HepG2 (cell line): ENCODE results near the gene SLC20A1. TPM values are rescaled to one million over a fixed set of nuclear protein-coding genes. Genes with fewer than 3 reads are reported as not detected.

ENCODE experiments used
- ATAD3A ChIP-seq: sonication (generic); formaldehyde crosslinking; IDR thresholded peaks from 2 replicates; pipeline ENCODE4 v1.4.0; 2020; ENCODE audit warnings: missing genetic modification reagents
- HOXA3 ChIP-seq: sonication (generic); formaldehyde crosslinking; IDR thresholded peaks from 2 replicates; pipeline ENCODE4 v1.5.0; 2020; ENCODE audit warnings: missing genetic modification reagents
- MAFG ChIP-seq: sonication (generic); formaldehyde crosslinking; IDR thresholded peaks from 2 replicates; pipeline ENCODE4 v1.5.1; 2020; ENCODE audit warnings: mild to moderate bottlenecking, missing genetic modification reagents
- MYNN ChIP-seq: sonication (generic); formaldehyde crosslinking; IDR thresholded peaks from 2 replicates; pipeline ENCODE4 v1.4.0; 2020; ENCODE audit warnings: mild to moderate bottlenecking, low read depth, missing genetic modification reagents
- NFRKB ChIP-seq: fragments of 450-650 bp; IDR thresholded peaks from 2 replicates; pipeline ENCODE4 v1.6.1; 2017
- NRL ChIP-seq: sonication (generic); formaldehyde crosslinking; IDR thresholded peaks from 2 replicates; pipeline ENCODE4 v1.5.0; 2020; ENCODE audit warnings: missing genetic modification reagents, mild to moderate bottlenecking, moderate library complexity, borderline replicate concordance
- POLR2G ChIP-seq: fragments of 200-400 bp; formaldehyde crosslinking; IDR thresholded peaks from 2 replicates; pipeline ENCODE4 v1.6.1; 2018; ENCODE audit warnings: mild to moderate bottlenecking, low read depth, low read length, moderate library complexity
- PRMT3 ChIP-seq: sonication (generic); formaldehyde crosslinking; IDR thresholded peaks from 2 replicates; pipeline ENCODE4 v1.8.1; 2022; ENCODE audit warnings: low read depth, mild to moderate bottlenecking, moderate library complexity, missing genetic modification reagents, borderline replicate concordance
- RORA ChIP-seq: sonication (generic); formaldehyde crosslinking; IDR thresholded peaks from 2 replicates; pipeline ENCODE4 v1.5.0; 2020; ENCODE audit warnings: mild to moderate bottlenecking, missing genetic modification reagents, moderate library complexity
- SCMH1 ChIP-seq: sonication (generic); formaldehyde crosslinking; IDR thresholded peaks from 2 replicates; pipeline ENCODE4 v1.9.0; 2021; ENCODE audit warnings: missing genetic modification reagents, mild to moderate bottlenecking, borderline replicate concordance
- ZNF230 ChIP-seq: sonication (generic); formaldehyde crosslinking; IDR thresholded peaks from 2 replicates; pipeline ENCODE4 v1.4.0; 2020; ENCODE audit warnings: mild to moderate bottlenecking, missing genetic modification reagents
- ZNF274 ChIP-seq: sonication (generic); formaldehyde crosslinking; IDR thresholded peaks from 2 replicates; pipeline ENCODE4 v1.5.1; 2020; ENCODE audit warnings: mild to moderate bottlenecking, missing genetic modification reagents
- ZNF460 ChIP-seq: sonication (generic); formaldehyde crosslinking; IDR thresholded peaks from 2 replicates; pipeline ENCODE4 v1.5.1; 2020; ENCODE audit warnings: missing genetic modification reagents, mild to moderate bottlenecking, borderline replicate concordance
- ZNF775 ChIP-seq: sonication (generic); formaldehyde crosslinking; IDR thresholded peaks from 2 replicates; pipeline ENCODE4 v1.4.0; 2020; ENCODE audit warnings: missing genetic modification reagents, mild to moderate bottlenecking, moderate library complexity, borderline replicate concordance
- ZNF883 ChIP-seq: sonication (generic); formaldehyde crosslinking; IDR thresholded peaks from 2 replicates; pipeline ENCODE4 v1.5.1; 2020; ENCODE audit warnings: mild to moderate bottlenecking, missing genetic modification reagents; ENCODE audit errors: not compliant biosample characterization
- polyA plus RNA-seq, 8 experiments: library from polyadenylated mRNA; depleted of rRNA in 3 of 8; stranded (reverse) in 7 of 8; unstranded in 1 of 8; fragments of >200 nt; fragmentation: Illumina TruSeq in 4 of 8; extraction: Trizol in 4 of 8; gene quantifications; 2 replicates each; pipeline versions ENCODE4 v1.2.1 to v1.2.3, GENCODE V29; 2011 to 2016; ENCODE audit warnings: low read depth in 4 of 8, missing spikeins in 1 of 8, mixed read lengths in 1 of 8; ENCODE audit not compliant: insufficient read depth in 1 of 8
- total RNA-seq, 5 experiments: library from RNA; depleted of rRNA; stranded (reverse); fragments of >200 nt; fragmentation: Illumina TruSeq; extraction: Trizol; gene quantifications; 2 replicates each; pipeline ENCODE4 v1.2.3, GENCODE V29; 2016; ENCODE audit warnings: low read depth in 1 of 5
- TF ChIP-seq, protein P1 (sequence below): IDR thresholded peaks from 2 replicates; pipeline ENCODE4 v1.6.1; 2016; ENCODE audit warnings: low read depth, missing genetic modification reagents, missing compliant biosample characterization
- TF ChIP-seq, protein P2 (sequence below): sonication (generic); formaldehyde crosslinking; IDR thresholded peaks from 2 replicates; pipeline ENCODE4 v1.4.0; 2020; ENCODE audit warnings: missing genetic modification reagents, borderline replicate concordance
- TF ChIP-seq, protein P3 (sequence below): sonication (generic); formaldehyde crosslinking; IDR thresholded peaks from 2 replicates; pipeline ENCODE4 v1.5.1; 2020; ENCODE audit warnings: missing genetic modification reagents, mild to moderate bottlenecking, borderline replicate concordance
- TF ChIP-seq, protein P4 (sequence below): sonication (generic); formaldehyde crosslinking; IDR thresholded peaks from 2 replicates; pipeline ENCODE4 v1.4.0; 2020; ENCODE audit warnings: mild to moderate bottlenecking, missing genetic modification reagents

The SLC20A1 gene
- total and polyA plus RNA-seq, 2 of the 13 experiments (the other 11 are each of a cell fraction or from before 2014, with no cell fraction given): 54.0 to 85.9 TPM

DNA sequence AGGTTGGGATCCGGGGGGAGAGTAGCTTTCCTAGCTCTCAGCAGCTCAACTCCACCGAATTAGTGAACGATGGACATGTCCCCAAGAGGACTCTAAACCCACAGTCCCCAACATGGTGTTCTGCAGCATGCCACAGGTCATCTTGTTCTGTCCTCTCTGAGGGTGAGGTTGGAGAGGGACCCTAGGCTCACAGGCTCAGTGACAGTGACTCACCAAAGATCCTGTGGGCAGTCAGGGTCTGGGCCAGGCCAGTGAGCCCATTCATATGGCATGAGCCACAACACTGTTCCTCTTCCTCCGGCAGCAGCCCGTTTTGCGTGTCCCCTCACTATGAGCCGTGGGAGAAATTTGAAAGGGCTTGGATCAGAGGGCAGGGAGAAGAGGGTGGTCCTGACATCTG is 2.8 kb upstream of the SLC20A1 start (continued):
- TF ChIP-seq, protein P1, sequence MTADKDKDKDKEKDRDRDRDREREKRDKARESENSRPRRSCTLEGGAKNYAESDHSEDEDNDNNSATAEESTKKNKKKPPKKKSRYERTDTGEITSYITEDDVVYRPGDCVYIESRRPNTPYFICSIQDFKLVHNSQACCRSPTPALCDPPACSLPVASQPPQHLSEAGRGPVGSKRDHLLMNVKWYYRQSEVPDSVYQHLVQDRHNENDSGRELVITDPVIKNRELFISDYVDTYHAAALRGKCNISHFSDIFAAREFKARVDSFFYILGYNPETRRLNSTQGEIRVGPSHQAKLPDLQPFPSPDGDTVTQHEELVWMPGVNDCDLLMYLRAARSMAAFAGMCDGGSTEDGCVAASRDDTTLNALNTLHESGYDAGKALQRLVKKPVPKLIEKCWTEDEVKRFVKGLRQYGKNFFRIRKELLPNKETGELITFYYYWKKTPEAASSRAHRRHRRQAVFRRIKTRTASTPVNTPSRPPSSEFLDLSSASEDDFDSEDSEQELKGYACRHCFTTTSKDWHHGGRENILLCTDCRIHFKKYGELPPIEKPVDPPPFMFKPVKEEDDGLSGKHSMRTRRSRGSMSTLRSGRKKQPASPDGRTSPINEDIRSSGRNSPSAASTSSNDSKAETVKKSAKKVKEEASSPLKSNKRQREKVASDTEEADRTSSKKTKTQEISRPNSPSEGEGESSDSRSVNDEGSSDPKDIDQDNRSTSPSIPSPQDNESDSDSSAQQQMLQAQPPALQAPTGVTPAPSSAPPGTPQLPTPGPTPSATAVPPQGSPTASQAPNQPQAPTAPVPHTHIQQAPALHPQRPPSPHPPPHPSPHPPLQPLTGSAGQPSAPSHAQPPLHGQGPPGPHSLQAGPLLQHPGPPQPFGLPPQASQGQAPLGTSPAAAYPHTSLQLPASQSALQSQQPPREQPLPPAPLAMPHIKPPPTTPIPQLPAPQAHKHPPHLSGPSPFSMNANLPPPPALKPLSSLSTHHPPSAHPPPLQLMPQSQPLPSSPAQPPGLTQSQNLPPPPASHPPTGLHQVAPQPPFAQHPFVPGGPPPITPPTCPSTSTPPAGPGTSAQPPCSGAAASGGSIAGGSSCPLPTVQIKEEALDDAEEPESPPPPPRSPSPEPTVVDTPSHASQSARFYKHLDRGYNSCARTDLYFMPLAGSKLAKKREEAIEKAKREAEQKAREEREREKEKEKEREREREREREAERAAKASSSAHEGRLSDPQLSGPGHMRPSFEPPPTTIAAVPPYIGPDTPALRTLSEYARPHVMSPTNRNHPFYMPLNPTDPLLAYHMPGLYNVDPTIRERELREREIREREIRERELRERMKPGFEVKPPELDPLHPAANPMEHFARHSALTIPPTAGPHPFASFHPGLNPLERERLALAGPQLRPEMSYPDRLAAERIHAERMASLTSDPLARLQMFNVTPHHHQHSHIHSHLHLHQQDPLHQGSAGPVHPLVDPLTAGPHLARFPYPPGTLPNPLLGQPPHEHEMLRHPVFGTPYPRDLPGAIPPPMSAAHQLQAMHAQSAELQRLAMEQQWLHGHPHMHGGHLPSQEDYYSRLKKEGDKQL: no peak
- TF ChIP-seq PRMT3 (CRISPR knock-in tag) (no peak), ZNF775 (CRISPR knock-in tag) (no peak), SCMH1 (CRISPR knock-in tag) (no peak), ZNF230 (CRISPR knock-in tag) (no peak), NFRKB (no peak), ZNF883 (CRISPR knock-in tag) (no peak), ZNF460 (no peak), NRL (CRISPR knock-in tag) (no peak), HOXA3 (no peak), MAFG (CRISPR knock-in tag) (no peak), ZNF274 (CRISPR knock-in tag) (0 out of 2 replicates have a peak, but pooled peaks have one; percentile 38), POLR2G (0 out of 2 replicates have a peak, but pooled peaks have one; percentile 27), RORA (CRISPR knock-in tag) (no peak), ATAD3A (CRISPR knock-in tag) (no peak), MYNN (CRISPR knock-in tag) (no peak)
- TF ChIP-seq, protein P2, sequence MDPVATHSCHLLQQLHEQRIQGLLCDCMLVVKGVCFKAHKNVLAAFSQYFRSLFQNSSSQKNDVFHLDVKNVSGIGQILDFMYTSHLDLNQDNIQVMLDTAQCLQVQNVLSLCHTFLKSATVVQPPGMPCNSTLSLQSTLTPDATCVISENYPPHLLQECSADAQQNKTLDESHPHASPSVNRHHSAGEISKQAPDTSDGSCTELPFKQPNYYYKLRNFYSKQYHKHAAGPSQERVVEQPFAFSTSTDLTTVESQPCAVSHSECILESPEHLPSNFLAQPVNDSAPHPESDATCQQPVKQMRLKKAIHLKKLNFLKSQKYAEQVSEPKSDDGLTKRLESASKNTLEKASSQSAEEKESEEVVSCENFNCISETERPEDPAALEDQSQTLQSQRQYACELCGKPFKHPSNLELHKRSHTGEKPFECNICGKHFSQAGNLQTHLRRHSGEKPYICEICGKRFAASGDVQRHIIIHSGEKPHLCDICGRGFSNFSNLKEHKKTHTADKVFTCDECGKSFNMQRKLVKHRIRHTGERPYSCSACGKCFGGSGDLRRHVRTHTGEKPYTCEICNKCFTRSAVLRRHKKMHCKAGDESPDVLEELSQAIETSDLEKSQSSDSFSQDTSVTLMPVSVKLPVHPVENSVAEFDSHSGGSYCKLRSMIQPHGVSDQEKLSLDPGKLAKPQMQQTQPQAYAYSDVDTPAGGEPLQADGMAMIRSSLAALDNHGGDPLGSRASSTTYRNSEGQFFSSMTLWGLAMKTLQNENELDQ (CRISPR knock-in tag): no peak
- TF ChIP-seq, protein P3, sequence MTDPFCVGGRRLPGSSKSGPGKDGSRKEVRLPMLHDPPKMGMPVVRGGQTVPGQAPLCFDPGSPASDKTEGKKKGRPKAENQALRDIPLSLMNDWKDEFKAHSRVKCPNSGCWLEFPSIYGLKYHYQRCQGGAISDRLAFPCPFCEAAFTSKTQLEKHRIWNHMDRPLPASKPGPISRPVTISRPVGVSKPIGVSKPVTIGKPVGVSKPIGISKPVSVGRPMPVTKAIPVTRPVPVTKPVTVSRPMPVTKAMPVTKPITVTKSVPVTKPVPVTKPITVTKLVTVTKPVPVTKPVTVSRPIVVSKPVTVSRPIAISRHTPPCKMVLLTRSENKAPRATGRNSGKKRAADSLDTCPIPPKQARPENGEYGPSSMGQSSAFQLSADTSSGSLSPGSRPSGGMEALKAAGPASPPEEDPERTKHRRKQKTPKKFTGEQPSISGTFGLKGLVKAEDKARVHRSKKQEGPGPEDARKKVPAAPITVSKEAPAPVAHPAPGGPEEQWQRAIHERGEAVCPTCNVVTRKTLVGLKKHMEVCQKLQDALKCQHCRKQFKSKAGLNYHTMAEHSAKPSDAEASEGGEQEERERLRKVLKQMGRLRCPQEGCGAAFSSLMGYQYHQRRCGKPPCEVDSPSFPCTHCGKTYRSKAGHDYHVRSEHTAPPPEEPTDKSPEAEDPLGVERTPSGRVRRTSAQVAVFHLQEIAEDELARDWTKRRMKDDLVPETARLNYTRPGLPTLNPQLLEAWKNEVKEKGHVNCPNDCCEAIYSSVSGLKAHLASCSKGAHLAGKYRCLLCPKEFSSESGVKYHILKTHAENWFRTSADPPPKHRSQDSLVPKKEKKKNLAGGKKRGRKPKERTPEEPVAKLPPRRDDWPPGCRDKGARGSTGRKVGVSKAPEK: no peak
- TF ChIP-seq, protein P4, sequence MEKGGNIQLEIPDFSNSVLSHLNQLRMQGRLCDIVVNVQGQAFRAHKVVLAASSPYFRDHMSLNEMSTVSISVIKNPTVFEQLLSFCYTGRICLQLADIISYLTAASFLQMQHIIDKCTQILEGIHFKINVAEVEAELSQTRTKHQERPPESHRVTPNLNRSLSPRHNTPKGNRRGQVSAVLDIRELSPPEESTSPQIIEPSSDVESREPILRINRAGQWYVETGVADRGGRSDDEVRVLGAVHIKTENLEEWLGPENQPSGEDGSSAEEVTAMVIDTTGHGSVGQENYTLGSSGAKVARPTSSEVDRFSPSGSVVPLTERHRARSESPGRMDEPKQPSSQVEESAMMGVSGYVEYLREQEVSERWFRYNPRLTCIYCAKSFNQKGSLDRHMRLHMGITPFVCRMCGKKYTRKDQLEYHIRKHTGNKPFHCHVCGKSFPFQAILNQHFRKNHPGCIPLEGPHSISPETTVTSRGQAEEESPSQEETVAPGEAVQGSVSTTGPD (CRISPR knock-in tag): no peak
